Uterus (tissue), 2 donors: Measurements from ENCODE around the gene MAB21L4.

Source experiments
- POLR2A ChIP-seq, 2 donors: fragments of 450-650 bp; IDR thresholded peaks; one replicate each; pipeline ENCODE4 v1.6.1; 2016; ENCODE audit warnings: antibody characterized with exemption in 2 of 2, mild to moderate bottlenecking in 1 of 2, moderate library complexity in 1 of 2
- TF ChIP-seq, protein P1 (sequence below), 4 experiments: fragments of 200-600 bp in 2 of 4; fragments of 450-650 bp in 2 of 4; sonication (generic) in 2 of 4; IDR thresholded peaks; one replicate each; pipeline ENCODE4 v1.5.1; 2016 to 2019; ENCODE audit warnings: antibody characterized with exemption in 4 of 4, mild to moderate bottlenecking in 2 of 4, moderate library complexity in 1 of 4

DNA sequence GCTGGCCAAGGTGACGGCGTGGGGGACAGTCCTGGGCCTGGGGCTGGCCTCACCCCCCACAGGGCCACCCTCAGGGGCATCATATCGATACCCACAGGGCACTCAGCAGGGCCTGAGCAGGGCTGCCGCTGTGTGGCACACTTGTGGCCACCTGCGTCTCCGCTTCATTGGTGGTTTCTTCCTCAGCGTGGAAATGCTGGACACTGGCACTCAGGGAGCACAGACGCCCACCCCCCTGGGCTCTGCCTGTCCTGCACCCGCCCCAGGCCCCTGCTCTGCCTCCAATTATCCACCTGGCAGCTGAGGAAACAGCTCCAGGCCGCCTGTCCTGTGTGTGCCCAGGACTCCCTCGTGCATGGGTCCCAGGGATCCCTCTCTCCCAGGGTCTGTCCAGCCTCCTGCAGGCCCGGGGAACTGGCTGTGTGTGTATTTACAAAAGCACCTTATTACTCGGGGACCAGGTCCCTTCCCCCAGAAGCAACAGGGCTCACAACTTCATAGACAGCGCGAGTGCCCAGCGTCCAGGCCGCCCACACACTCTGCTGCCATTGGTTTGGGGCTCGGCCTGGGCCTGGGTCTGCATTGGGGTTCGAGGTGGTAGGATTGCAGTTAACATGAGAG, 23.3 kb upstream of the MAB21L4 start:
- no peak for TF ChIP-seq POLR2A (IDR thresholded peaks at IDR 0.05)
- TF ChIP-seq, protein P1, sequence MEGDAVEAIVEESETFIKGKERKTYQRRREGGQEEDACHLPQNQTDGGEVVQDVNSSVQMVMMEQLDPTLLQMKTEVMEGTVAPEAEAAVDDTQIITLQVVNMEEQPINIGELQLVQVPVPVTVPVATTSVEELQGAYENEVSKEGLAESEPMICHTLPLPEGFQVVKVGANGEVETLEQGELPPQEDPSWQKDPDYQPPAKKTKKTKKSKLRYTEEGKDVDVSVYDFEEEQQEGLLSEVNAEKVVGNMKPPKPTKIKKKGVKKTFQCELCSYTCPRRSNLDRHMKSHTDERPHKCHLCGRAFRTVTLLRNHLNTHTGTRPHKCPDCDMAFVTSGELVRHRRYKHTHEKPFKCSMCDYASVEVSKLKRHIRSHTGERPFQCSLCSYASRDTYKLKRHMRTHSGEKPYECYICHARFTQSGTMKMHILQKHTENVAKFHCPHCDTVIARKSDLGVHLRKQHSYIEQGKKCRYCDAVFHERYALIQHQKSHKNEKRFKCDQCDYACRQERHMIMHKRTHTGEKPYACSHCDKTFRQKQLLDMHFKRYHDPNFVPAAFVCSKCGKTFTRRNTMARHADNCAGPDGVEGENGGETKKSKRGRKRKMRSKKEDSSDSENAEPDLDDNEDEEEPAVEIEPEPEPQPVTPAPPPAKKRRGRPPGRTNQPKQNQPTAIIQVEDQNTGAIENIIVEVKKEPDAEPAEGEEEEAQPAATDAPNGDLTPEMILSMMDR (IDR thresholded peaks at IDR 0.05), result no peak
